GM12878 (cell line): ENCODE measurements around the gene ATXN1. TPM values are rescaled to one million over a fixed set of nuclear protein-coding genes. Genes with fewer than 3 reads are reported as not detected.

Experiments used
- ATAC-seq: fragments of 200-7000 bp; cut with Tn5 transposase; 3 replicates; pipeline ENCODE4 v1.9.1; 2020; ENCODE audit warnings: mild to moderate bottlenecking, moderate library complexity
- BruUV-seq: library from RNA; stranded (reverse); fragments of 400-500 nt; replicated peaks from 2 replicates; lab custom pipeline; 2021; lab: Mats Ljungman, UMichigan
- CTCF ChIA-PET: fragments of 300-600 bp; sonication (Branson Sonifier 250); formaldehyde crosslinking; extraction: SDS; loops from one replicate; lab custom pipeline; 2021; ENCODE audit warnings: inconsistent platforms; lab: Yijun Ruan, JAX
- POLR2A ChIA-PET: fragments of 350-600 bp; formaldehyde crosslinking; extraction: SDS; loops from one replicate; lab custom pipeline; 2021; ENCODE audit warnings: inconsistent platforms; lab: Charles Lee
- RAD21 ChIA-PET: fragments of 300-600 bp; sonication (Branson Sonifier 250); formaldehyde crosslinking; loops from one replicate; lab custom pipeline; 2023; ENCODE audit warnings: antibody characterized with exemption; ENCODE audit not compliant: unreplicated experiment; lab: Charles Lee
- SMC1A ChIA-PET: fragments of 300-600 bp; sonication (Branson Sonifier 250); formaldehyde crosslinking; loops from one replicate; lab custom pipeline; 2023; ENCODE audit not compliant: unreplicated experiment, uncharacterized antibody; lab: Charles Lee
- DNase-seq: peaks from one replicate; pipeline ENCODE4 v3.0.0-alpha.2; 2011; ENCODE audit warnings: low read depth, low spot score
- FAIRE-seq: peaks from 3 replicates; lab custom pipeline; 2011; peaks lifted over from hg19 to GRCh38; lab: Jason Lieb, UNC
- H2AFZ ChIP-seq: 2 replicates; pipeline ENCODE4 v1.6.0; 2011; ENCODE audit warnings: low read depth, low read length, control low read depth; ENCODE audit not compliant: control insufficient read depth
- H3K27ac ChIP-seq: 2 replicates; pipeline ENCODE4 v1.5.1; 2011; ENCODE audit warnings: control low read depth; ENCODE audit not compliant: control insufficient read depth, insufficient read depth
- H3K27me3 ChIP-seq, 2 experiments: replicated peaks in 1 of 2; 2 replicates each; pipeline versions ENCODE4 v1.6.0 to v1.6.1; 2011; ENCODE audit warnings: low read length in 1 of 2; ENCODE audit not compliant: control insufficient read depth in 2 of 2, insufficient read depth in 2 of 2
- H3K36me3 ChIP-seq, 2 experiments: 2 replicates each; pipeline ENCODE4 v1.5.1; 2011; ENCODE audit warnings: low read length in 1 of 2; ENCODE audit not compliant: control insufficient read depth in 2 of 2, insufficient read depth in 2 of 2
- H3K4me1 ChIP-seq: 2 replicates; pipeline ENCODE4 v1.6.1; 2011; ENCODE audit warnings: mild to moderate bottlenecking, low read length, moderate library complexity, mixed read lengths; ENCODE audit not compliant: control insufficient read depth, insufficient read depth
- H3K4me2 ChIP-seq: 2 replicates; pipeline ENCODE4 v1.6.0; 2011; ENCODE audit warnings: control low read depth; ENCODE audit not compliant: control insufficient read depth, insufficient read depth
- H3K4me3 ChIP-seq: fragments of 200-600 bp; sonication (generic); 2 replicates; pipeline ENCODE4 v1.5.1; 2016
- H3K79me2 ChIP-seq: 2 replicates; pipeline ENCODE4 v1.6.0; 2011; ENCODE audit warnings: low read length; ENCODE audit not compliant: control insufficient read depth, insufficient read depth
- H3K9ac ChIP-seq: 2 replicates; pipeline ENCODE4 v1.8.0; 2011; ENCODE audit warnings: low read length, control low read depth, mixed read lengths; ENCODE audit not compliant: control insufficient read depth, insufficient read depth
- H3K9me3 ChIP-seq: replicated peaks from 3 replicates; pipeline ENCODE4 v1.5.1; 2011; ENCODE audit warnings: mild to moderate bottlenecking, low read length; ENCODE audit not compliant: control insufficient read depth, insufficient read depth
- H4K20me1 ChIP-seq: 2 replicates; pipeline ENCODE4 v1.6.0; 2011; ENCODE audit not compliant: control insufficient read depth, insufficient read depth
- BCL11A ChIP-seq: IDR thresholded peaks from 2 replicates; pipeline ENCODE4 v1.6.1; 2011; ENCODE audit warnings: low read depth, low read length
- PML ChIP-seq: IDR thresholded peaks from 2 replicates; pipeline ENCODE4 v1.6.1; 2012; ENCODE audit warnings: low read length, inconsistent platforms
- ZNF384 ChIP-seq: IDR thresholded peaks from 2 replicates; pipeline ENCODE4 v1.6.1; 2012; ENCODE audit warnings: low read depth, mild to moderate bottlenecking, low read length, improper control_type of control experiment, borderline replicate concordance
- WGBS: methylation state at CpG from one replicate; pipeline ENCODE4 v1.1.6; 2016; ENCODE audit warnings: low lambda C conversion rate; ENCODE audit not compliant: insufficient replicate concordance, insufficient coverage; ENCODE audit errors: missing lambda C conversion rate; 5-methylcytosine and 5-hydroxymethylcytosine counted together
- in situ Hi-C: fragments of 300-500 bp; cut with MboI; formaldehyde crosslinking; loops from 9 replicates; pipeline ENCODE4 v1.14.3; 2018; ENCODE audit warnings: mixed read lengths
- intact Hi-C: fragments of 100-400 bp; cut with micrococcal nuclease; formaldehyde crosslinking; loops from one replicate; pipeline ENCODE4 v1.14.2; 2022; ENCODE audit not compliant: unreplicated experiment
- polyA plus RNA-seq, 11 experiments: library from polyadenylated mRNA; depleted of rRNA in 4 of 11; unstranded in 6 of 11; stranded (reverse) in 5 of 11; fragments of >200 nt; fragmentation: Nextera tagmentation in 4 of 11; fragmentation: Illumina TruSeq in 1 of 11; extraction: Ambion mirVana in 4 of 11; extraction: Trizol in 1 of 11; gene quantifications; 1 replicate in 1 of 11; 2 replicates in 10 of 11; pipeline versions ENCODE4 v1.2.1 to v1.2.3, GENCODE V29; 2011 to 2016; ENCODE audit warnings: inconsistent platforms in 2 of 11, missing spikeins in 2 of 11, low read depth in 1 of 11
- total RNA-seq, 4 experiments: library from RNA; depleted of rRNA in 3 of 4; stranded (reverse); fragments of >200 nt in 3 of 4; fragmentation: Illumina TruSeq in 1 of 4; extraction: Trizol in 1 of 4; gene quantifications; 2 replicates each; pipeline versions ENCODE4 v1.2.1 to v1.2.3, GENCODE V29; 2013 to 2021
- TF ChIP-seq, protein P1 (sequence below): IDR thresholded peaks from 2 replicates; pipeline ENCODE4 v1.6.1; 2011; ENCODE audit warnings: low read depth, mild to moderate bottlenecking, low read length, moderate library complexity, borderline replicate concordance; ENCODE audit errors: extremely low read depth
- TF ChIP-seq, protein P2 (sequence below): fragments of 450-650 bp; IDR thresholded peaks from 2 replicates; pipeline ENCODE4 v1.6.1; 2017; ENCODE audit warnings: mild to moderate bottlenecking, low read depth, inconsistent platforms; ENCODE audit not compliant: poor library complexity, severe bottlenecking

Gene ATXN1
- total and polyA plus RNA-seq, 10 of the 15 experiments (the other 5 are each of a cell fraction or from before 2014, with no cell fraction given): 12.2 to 51.2 (median 20.5) TPM

DNA sequence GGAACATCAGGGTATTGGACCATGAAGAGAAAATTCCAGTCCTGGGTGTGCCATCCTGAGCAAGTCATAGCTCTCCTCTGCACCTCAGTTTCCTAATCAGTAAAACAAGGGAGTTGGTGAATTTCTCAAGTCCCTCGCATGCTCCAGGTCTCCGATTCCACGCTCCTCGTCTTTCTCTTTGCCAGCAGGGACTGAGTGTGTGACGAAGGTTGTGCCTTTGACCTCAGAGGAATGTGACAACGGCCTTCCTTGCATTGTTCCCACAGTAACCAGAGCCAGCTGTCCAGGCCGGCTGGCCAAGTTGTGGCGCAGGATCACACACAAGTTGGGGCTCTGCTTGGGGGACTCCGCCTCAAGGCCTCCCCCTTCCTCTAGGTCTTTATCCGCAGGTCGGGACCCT, 217.3 kb downstream of the ATXN1 start:
- Histone ChIP-seq H3K27ac (no peak overlapping the region), H3K27me3 (no peaks in the 10 kb centered on the region), H2AFZ (no peak overlapping the region), H3K79me2 (no peaks in the 10 kb centered on the region), H4K20me1 (no peaks in the 10 kb centered on the region; the same call in 1 of the 2 replicates), H3K9me3 (no peaks in the 10 kb centered on the region), H3K4me3 (no peak overlapping the region), H3K36me3 (no peaks in the 10 kb centered on the region; a peak in 1 of 4 replicates), H3K9ac (no peak overlapping the region), H3K4me1 (peaks cover 7% of the 10 kb centered on the region)
- intact Hi-C loops (no loop called here), in situ Hi-C loops (no loop called here)
- BruUV-seq: no TSS peak
- WGBS: 85% methylated on average over 11 of the region's 11 CpGs
- ATAC-seq: no peak
- SMC1A ChIA-PET: interaction anchor here (1.0 to 3.6 kb wide), 5 partner anchors 13 to 155 kb away, joined by 3 to 10 read pairs (median 4); no protein-coding TSS in a partner anchor
- DNase-seq: no peak
- CTCF ChIA-PET: interaction anchor here (1.4 kb wide), 1 partner anchor 33 kb away, joined by 4 read pairs; no protein-coding TSS in a partner anchor
- TF ChIP-seq, protein P1, sequence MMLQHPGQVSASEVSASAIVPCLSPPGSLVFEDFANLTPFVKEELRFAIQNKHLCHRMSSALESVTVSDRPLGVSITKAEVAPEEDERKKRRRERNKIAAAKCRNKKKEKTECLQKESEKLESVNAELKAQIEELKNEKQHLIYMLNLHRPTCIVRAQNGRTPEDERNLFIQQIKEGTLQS: no peak
- TF ChIP-seq, protein P2, sequence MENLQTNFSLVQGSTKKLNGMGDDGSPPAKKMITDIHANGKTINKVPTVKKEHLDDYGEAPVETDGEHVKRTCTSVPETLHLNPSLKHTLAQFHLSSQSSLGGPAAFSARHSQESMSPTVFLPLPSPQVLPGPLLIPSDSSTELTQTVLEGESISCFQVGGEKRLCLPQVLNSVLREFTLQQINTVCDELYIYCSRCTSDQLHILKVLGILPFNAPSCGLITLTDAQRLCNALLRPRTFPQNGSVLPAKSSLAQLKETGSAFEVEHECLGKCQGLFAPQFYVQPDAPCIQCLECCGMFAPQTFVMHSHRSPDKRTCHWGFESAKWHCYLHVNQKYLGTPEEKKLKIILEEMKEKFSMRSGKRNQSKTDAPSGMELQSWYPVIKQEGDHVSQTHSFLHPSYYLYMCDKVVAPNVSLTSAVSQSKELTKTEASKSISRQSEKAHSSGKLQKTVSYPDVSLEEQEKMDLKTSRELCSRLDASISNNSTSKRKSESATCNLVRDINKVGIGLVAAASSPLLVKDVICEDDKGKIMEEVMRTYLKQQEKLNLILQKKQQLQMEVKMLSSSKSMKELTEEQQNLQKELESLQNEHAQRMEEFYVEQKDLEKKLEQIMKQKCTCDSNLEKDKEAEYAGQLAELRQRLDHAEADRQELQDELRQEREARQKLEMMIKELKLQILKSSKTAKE: no peak
- TF ChIP-seq ZNF384 (no peak), BCL11A (no peak), PML (no peak)
- TF ChIP-seq, all 136 proteins: peak for 0
- ChIA-PET RAD21 (interaction anchor here (0.7 kb wide), 1 partner anchor 220 kb away, joined by 3 read pairs; no protein-coding TSS in a partner anchor), POLR2A (interaction anchor here (1.0 to 1.4 kb wide), 2 partner anchors 11 to 59 kb away, joined by 3 to 5 read pairs; no protein-coding TSS in a partner anchor)
- H3K4me2 ChIP-seq: no peak overlapping the region
- FAIRE-seq: no peak
